NCI-H2107 treated with DMSO at 0.1 percent for 48 hours (cell line): ENCODE data around the gene ASPN.

Experiments used
- DNase-seq: peaks from one replicate; lab custom pipeline; 2025; ENCODE audit not compliant: unreplicated experiment; lab: John Stamatoyannopoulos, UW

ASPN gene

GRCh38 chr9:92506184-92506857 lies 24.0 kb upstream of the ASPN start:
- no peak for DNase-seq

DNA sequence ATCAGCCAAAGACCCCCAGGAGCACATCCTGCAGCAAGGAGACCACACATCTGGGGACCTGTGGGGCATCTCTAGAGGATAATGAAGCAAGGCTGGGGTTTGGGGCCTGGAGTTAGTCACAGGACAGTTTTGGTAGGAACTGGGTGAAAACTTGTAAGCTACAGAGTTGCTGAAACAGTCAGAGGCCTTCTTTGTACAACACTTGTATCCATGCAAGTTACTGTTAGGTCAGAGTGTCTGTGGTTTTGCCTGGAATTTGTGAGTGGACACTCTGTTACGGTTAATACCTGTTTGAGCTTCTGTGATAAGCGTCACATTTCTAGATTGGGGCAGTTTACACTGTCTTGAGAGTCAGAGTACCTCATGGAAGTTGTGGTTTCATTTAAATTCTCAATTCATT lies 22.6 kb upstream of the ASPN start:
- no peak for DNase-seq

GRCh38 chr9:92503156-92503555 lies 20.9 kb upstream of the ASPN start:
- DNase-seq, result no peak

GRCh38 chr9:92501671-92502393 lies 19.5 kb upstream of the ASPN start:
- DNase-seq, result peak; percentile 34

DNA sequence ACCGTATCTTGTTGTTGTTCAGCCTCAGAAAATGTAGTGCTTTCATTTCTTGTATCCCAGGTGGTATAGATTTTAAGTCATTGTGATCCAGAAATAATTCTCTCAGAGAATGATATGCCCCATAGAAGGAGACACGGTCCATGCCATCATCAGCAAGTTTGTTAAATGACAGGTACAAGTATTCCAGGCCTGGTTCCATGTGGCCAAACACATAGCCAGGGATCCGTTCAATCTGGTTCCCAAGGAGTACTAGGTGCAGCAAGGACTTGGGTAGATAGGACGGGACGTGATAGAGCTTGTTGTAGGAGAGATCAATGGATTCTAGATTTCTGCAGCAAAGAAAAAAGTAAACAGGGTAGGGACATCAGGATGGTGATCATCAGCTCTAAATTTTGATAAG lies 18.4 kb upstream of the ASPN start:
- no peak for DNase-seq

DNA sequence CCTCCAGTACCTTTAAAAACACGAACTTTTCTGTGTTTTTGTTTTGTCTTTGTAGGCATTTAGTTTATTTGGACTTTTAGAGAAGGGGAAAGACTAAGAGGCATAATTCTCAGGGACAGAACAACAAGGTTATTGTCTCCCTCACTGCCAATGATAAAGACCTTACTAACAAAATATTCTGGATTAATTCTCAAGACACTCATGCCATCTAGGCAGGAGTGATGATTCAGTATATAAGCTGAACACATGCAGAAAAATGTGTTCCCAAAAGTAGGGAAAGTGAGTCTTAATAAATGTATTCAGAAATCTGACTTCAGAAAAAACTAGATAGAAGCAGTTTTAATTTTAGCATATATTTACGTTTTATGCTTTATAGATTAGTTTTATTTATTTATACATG lies 17.4 kb upstream of the ASPN start:
- DNase-seq, result no peak

DNA sequence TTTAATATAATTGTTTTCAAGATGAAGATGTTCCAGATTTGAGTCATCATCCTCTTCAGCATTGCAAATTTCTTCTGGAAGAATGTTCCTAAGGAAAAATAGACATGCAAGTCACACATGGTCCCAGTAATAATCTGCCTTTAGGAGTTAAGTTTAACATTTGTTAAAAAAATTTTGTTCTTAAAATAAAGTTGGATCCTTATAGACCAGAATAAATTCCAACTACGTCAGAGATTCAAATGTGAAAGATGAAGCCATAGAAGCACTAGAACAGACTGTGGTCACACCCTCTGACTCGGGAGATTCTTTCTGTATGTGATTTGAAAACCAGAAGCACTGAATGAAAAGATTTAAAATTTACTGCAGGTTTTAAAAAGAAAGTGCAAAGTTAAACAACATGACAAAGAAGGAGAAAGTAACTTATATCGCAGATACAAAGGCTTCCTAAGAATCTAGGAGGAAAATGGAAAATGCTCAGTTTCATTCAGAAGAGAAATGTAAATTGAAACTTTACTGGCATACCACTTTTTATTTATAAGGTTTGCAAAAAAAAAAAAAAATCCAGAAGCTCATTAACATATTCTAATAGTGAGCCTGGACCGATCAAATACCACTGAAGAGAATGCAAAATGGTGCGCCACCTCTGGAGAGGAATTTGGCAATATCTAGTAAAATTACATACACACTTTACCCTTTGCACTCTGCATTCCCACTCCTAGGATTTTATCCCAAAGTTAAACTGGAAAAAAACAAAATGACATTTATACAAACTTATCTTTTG lies 14.3 kb upstream of the ASPN start:
- no peak for DNase-seq

GRCh38 chr9:92494856-92495255 lies 12.6 kb upstream of the ASPN start:
- DNase-seq, result no peak

- no peak for DNase-seq
Measured at GRCh38 chr9:92493749-92494387, 11.6 kb upstream of the ASPN start.

DNA sequence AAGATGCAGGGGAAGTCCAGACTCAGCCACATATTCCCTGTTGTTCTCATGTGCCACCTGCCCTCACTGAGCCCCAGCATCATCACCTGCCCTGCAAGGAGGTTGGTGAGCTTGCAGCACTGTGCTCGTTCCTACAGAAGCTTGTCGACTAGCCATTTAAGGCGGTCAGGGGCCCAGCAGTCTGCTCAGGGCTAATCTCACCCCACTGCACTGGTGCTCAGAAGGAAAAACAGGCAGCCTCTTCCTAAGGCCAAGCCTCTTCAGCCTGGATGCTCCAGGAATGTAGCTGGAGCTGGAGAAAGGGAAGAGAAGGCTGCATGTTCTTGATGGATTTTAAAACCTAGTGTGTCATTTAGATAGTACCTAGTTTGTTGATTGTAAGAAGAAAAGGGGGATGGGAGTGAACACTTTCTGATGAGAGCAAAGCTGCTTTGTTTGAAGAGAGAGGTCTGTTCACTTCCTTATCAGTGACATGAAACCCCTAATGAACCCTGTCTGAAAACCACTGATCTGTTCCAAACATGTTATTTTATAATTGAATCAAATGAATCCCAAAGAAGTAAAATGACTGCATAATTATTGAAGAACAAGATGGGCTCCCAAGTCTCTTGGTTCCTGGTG lies 10.6 kb upstream of the ASPN start:
- DNase-seq, result no peak

DNA sequence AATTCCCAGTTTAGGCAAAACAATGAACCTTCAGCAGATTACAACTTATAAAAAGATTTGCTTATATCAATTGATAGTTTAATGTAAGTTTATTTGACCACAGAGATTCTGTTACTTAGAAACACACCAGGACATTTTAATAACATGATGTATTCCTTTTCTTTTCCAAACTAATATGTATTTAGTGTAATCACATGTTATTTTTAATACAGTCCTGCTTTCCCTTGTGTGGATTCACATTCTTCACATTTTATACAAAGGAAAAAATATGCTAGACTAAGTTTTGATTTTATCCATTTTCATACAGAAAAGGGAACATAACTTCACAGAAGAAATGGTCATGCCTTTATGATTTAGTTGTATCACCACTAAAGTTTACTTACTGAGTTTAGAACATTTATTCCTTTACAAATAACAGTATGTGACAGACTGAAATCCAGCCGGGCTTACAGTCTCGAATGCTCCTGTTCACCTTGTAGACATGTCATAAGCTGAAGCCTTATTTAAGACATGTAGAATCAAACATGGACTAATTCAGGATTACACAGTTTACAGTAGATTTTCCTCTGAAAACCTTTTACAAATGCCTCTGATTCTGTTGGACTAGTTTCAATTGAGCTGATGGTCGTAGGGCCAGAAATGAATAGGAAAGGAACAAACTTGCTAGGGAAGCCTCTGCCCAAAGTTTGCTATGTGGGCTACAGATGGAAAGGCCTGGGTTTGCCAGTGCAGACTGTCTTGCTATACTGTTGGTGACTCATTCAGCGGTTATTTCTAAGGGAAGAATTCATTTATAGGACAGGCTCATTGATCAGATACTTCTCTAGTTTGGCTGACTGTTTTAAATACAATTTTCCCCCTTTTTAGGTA lies 6.6 kb upstream of the ASPN start:
- no peak for DNase-seq

- DNase-seq, result no peak
Measured at GRCh38 chr9:92486371-92486770, 4.1 kb upstream of the ASPN start.

DNA sequence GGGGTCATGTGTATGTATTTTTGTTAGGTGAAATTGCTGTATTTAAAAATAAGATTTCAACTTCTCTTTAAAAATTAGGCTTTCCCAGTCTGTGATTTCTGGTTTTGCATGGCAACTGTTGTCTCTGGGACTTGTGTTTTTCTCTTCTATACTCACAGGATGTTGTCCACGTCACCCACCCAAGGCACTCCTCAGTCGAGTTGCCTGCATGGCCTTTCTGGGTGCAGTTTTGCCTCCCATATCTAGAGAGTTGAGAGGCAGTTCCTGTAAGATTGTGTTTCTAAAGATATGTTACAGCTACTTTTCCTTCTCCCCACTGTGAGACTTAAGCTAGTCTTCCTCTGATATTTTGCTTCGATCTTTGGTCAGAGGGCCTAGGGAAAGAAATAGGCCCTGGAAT lies 2.3 kb upstream of the ASPN start:
- DNase-seq, result no peak

DNA sequence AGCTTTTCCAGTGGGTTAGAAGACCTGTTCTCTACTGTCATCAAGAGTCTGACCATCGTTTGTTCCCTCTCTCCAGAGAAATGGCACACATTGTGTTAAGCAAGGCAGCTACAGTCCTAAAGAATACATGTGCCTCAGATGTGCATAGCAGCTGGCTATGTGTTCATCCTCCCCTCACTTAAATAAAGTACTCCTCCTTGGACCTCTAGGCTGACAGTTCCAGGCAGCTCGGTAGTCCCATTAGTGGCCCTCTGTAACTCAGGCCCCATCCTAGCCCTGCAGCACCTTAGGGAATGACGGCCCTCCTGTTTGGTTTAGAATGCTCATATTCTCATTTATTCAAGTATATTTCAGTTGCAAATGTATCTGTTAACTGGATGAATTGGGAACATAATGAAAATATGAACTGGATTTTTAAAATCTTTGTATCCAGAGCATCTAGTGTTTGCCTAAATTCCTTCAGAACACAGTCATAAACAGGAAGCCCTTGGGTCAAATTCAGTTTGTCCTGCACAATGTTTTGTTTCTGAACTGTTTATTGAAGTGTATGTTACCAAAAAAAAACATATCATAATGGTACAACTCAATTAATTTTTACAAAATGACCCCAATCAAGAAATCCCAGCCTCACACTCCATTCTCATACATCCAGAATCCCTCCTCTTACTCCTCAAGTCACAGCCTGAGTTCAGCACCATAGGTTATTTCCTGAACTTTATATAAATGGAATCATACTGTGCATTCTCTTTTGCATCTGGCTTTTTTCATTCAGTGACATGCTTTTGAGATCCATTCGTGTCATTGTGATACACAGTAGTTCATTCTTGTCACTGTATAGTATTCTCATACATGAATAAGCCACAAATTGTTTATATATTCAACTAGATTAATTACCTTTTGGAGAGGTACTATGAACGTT lies 1.6 kb upstream of the ASPN start:
- DNase-seq, result no peak

DNA sequence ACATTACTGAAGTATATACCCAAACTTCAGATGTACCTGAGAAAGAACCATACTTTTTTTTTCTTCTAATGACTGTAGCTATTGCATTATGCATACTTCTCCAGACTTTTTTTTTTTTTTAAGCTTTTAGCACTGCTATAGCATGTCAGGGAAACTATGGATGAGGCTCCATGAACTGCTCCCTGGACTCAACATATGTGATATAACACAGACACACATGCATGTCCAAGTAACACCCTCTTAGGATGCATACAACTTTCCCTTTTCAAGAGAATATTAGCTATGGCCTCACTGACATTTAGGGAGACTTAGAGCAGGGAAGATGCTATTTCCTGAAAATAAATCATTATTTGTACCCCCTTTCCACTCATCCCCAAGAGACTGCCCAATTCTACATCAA lies 499 bp upstream of the ASPN start:
- no peak for DNase-seq

- no peak for DNase-seq
Measured at GRCh38 chr9:92480986-92481633, 1.2 kb downstream of the ASPN start.

DNA sequence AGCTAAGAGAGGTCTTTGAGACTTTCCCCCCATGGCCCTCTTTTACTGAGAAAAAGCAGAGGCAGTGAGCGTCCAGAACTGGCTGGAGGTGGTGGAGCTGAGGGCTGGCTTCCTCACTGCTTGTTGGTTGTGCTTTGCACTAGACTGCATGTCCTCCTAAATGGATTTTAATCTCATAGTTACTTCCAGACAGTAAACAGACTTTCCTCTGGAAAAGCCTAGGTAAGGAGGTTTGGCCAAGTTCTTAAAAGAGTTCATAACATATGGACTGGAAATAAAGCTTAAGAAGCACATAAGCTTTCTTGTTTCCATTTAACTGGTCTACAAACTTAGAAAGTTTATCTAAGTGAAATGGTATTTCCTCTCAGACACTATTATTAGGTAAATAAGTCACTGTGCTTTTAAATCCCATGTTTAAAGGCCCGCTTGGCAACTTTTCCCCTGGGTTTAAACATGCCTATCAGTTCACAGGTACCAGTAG lies 2.0 kb downstream of the ASPN start:
- DNase-seq, result no peak

DNA sequence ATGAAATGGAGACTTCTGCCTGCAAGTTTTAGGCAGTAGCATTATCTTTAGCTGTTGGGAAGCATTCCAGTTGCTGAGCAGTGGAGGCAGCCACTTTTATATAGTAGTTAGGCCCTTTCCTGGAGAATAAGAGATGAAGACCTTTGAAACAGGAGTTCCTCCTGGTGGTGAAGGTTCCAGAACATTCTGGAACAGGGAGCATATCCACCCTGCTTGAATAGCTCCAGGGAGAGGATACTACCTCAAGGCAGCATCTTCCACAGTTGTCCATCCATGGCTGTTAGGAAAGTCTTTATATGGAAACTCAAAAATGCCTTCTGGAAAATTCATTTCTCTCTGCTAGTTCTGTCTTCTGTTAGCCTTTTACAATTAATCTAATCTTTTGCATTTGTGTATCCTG lies 3.0 kb downstream of the ASPN start:
- no peak for DNase-seq

DNA sequence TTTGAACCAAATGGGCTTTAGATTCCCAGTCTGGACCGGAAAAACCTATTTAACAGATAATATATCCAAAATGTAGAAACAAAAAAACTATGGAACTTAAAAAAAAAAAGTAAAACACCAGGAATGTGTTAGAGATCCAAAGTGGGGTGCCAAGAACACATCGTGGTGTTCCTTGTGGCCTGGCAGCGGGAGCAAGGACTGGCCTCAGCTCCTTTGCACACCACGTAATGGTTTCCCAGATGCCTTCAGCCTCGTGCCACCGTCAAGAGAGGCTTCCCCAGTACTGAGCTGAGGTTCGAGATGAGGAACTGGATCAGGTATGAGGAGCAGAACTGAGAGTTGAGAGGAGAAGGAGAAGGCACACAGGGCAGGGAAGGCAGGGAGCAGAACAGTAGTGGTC lies 3.5 kb downstream of the ASPN start:
- no peak for DNase-seq
